ENCODE results near the gene DPEP3.

DPEP3 gene

GRCh38 chr16:67930191-67930590 is 50.1 kb downstream of the DPEP3 start:
- no peak for DNase-seq (ENCODE audit: low read depth)

GRCh38 chr16:67928561-67929364 is 51.5 kb downstream of the DPEP3 start:
- peak; percentile 69 for DNase-seq (ENCODE audit: low read depth)

- DNase-seq (ENCODE audit: low read depth) = no peak
Measured at GRCh38 chr16:67928147-67928546, 52.2 kb downstream of the DPEP3 start.

GRCh38 chr16:67927131-67927941 is 53.0 kb downstream of the DPEP3 start:
- no peak for DNase-seq (ENCODE audit: low read depth)

- no peak for DNase-seq (ENCODE audit: low read depth)
Measured at GRCh38 chr16:67926181-67926750, 54.0 kb downstream of the DPEP3 start.

Measured in activated T-cell treated with anti-CD3 and anti-CD28 coated beads for 1 hour (primary cell).